RWPE1 (cell line): ENCODE measurements around the gene BMPER.

Source experiments
- CTCF ChIA-PET: fragments of 350-600 bp; sonication (Branson Sonifier 250); formaldehyde crosslinking; extraction: SDS; loops from one replicate; lab custom pipeline; 2021; lab: Yijun Ruan, JAX
- POLR2A ChIA-PET: fragments of 400-600 bp; formaldehyde crosslinking; extraction: SDS; loops from one replicate; lab custom pipeline; 2020; ENCODE audit warnings: antibody characterized with exemption; ENCODE audit not compliant: low non-redundant PET; lab: Yijun Ruan, JAX
- DNase-seq: peaks from one replicate; pipeline ENCODE4 v3.0.0; 2012; ENCODE audit warnings: low spot score
- H3K27ac ChIP-seq: fragments of 450-650 bp; 2 replicates; pipeline ENCODE4 v1.5.1; 2017
- CTCF ChIP-seq: fragments of 450-650 bp; conservative IDR thresholded peaks from 2 replicates; pipeline ENCODE4 v1.5.1; 2017; ENCODE audit warnings: low read depth, mild to moderate bottlenecking

Gene BMPER

DNA sequence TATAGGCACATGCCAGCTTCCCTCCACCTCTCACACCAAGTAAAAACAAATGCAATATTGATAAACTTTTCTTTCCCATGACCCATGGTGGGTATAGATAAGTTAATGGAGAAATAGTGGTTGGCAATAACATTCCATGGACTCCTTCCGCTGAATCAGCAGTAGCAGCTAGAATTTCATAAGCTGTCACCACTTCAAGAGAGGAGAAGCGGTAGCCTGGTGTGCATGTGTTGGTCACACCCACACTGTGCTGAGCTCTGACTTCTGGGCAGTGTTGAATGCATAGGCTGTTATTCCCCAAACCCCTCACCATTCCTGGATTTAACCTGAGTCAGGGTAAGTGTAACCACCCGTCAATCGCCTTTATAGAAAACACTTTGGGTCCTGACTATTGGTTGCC is 32.5 kb upstream of the BMPER start:
- H3K27ac ChIP-seq = no peak overlapping the region
- CTCF ChIA-PET = no interaction called here
- POLR2A ChIA-PET = no interaction called here
- DNase-seq = no peak
- TF ChIP-seq CTCF = no peak

GRCh38 chr7:33873518-33873917 is 31.8 kb upstream of the BMPER start:
- H3K27ac ChIP-seq = no peak overlapping the region
- ChIA-PET POLR2A (no interaction called here), CTCF (no interaction called here)
- no peak for DNase-seq
- no peak for TF ChIP-seq CTCF

GRCh38 chr7:33873981-33874750 is 31.2 kb upstream of the BMPER start:
- CTCF ChIA-PET = interaction anchor here (0.6 to 0.7 kb wide), 2 partner anchors 11 to 628 kb away, joined by 3 read pairs; no protein-coding TSS in a partner anchor

GRCh38 chr7:33874943-33875342 is 30.4 kb upstream of the BMPER start:
- POLR2A ChIA-PET = no interaction called here
- TF ChIP-seq CTCF = no peak
- CTCF ChIA-PET = interaction anchor here (0.7 kb wide), 1 partner anchor 10 kb away, joined by 3 read pairs; no protein-coding TSS in a partner anchor
- H3K27ac ChIP-seq = no peak overlapping the region
- DNase-seq = no peak

More at GRCh38 chr7:33873981-33874750, 31.2 kb upstream of the BMPER start:
- POLR2A ChIA-PET = no interaction called here
- DNase-seq = peak; percentile 58
- TF ChIP-seq CTCF = no peak
- H3K27ac ChIP-seq = no peak overlapping the region

DNA sequence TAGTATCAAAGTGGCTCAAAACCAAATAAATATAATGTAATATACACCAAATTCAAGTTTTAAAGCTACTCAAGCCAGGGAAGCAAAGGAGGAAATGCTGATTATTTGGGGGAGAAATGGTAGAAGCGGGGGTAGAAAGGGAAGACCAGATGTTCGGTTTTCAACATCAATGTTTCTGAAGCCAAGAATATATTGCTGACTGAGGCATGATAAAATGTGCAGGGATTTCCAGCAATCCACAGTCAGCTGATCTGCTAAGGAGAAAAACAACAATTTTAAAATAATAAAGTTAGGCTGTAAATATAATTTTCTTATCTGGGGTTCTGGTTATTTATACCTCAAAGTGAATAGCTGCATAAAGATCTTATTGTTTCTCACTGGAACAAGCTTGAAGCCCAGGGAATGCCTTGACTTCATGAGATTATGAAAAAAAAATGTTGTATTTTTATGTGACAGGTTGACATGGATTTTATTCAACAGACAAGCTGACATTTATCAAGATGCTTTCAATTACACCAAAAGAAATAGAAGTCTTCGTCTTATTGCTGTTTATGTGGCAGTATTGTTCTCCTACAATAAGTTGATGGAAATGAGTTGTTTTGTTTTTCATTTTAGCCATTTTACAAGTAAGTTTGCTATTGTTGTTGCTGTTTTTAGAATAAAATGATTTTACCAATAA is 28.6 kb upstream of the BMPER start:
- POLR2A ChIA-PET = no interaction called here
- no peak for TF ChIP-seq CTCF
- CTCF ChIA-PET = interaction anchor here (0.8 kb wide), 1 partner anchor 18 kb away, joined by 3 read pairs; no protein-coding TSS in a partner anchor
- DNase-seq = no peak
- no peak overlapping the region for H3K27ac ChIP-seq

- no peak for TF ChIP-seq CTCF
- DNase-seq = no peak
- no peak overlapping the region for H3K27ac ChIP-seq
- POLR2A ChIA-PET = no interaction called here
- CTCF ChIA-PET = no interaction called here
These were observed 24.6 kb upstream of the BMPER start for GRCh38 chr7:33880787-33881186.
